ENCODE measurements around the gene FBXW8.

FBXW8 gene

DNA sequence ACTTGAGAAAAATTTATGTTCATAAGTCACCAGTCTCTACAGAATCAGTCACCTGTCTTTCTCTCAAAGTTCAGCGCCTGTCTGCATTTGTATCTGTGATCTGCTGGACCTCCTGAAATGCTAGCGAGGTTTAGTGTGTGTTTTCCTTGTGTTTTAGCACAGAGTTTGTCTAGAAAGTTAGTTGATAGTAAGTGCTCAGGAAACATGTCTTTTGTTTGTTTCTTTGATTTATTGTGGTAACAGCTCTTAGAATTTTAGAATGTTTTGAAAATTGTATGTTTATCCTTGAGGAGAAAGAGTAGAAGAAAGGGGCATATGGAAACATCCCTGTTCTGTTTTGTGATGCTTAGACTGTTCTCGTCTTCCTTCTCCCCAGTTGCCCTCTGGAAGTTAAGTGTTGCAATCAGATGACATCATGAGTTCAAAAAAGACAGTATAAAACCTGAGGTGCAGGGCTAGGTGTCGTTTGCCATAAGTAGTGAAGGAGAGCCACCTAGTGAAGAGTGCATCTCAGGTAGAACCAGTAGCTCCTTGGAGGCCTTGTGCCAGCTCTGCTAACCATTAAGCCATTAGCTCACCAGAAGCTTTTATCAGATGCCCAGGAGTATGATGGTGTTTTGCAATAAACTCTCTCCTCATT is 44.8 kb downstream of the FBXW8 start:
- peak; percentile 16 for DNase-seq (ENCODE audit: low spot score)

- DNase-seq (ENCODE audit: low spot score): no peak
Measured at GRCh38 chr12:116958402-116959197, 47.9 kb downstream of the FBXW8 start.

- DNase-seq (ENCODE audit: low spot score): no peak
Measured at GRCh38 chr12:116959198-116959460, 48.4 kb downstream of the FBXW8 start.

DNA sequence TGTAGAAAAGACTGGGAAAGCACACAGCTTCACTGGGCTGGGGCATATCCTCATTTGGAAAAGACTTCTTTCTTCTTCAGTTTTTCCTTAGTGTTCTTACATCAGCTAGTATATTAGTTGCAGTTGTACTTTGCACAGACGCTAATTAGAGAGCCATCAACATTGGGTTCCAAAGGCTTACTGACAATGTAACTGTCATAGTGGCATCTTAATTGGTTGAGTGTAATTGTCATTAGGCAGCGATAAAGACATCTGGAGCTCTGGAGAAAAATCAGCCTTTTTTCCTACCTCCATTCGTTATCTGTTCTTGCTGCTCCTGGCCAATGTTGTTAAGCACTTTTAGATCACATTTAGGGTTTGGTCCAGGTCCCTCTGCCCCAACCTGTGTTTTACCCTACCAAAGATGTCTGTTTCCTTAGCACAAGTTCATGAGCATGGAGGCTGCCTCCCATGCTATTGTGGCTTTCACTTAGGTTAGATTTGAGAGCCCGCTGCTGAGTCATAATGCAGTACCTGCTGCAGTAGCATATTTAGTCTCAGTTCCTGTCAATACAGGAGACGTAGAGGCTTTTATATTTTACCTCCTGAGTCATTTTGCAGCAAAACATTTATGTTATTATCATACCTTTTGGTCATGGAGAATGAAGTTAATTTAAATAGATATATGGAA is 49.2 kb downstream of the FBXW8 start:
- no peak for DNase-seq (ENCODE audit: low spot score)

- DNase-seq (ENCODE audit: low spot score): no peak
Measured at GRCh38 chr12:116962197-116962596, 51.4 kb downstream of the FBXW8 start.

DNA sequence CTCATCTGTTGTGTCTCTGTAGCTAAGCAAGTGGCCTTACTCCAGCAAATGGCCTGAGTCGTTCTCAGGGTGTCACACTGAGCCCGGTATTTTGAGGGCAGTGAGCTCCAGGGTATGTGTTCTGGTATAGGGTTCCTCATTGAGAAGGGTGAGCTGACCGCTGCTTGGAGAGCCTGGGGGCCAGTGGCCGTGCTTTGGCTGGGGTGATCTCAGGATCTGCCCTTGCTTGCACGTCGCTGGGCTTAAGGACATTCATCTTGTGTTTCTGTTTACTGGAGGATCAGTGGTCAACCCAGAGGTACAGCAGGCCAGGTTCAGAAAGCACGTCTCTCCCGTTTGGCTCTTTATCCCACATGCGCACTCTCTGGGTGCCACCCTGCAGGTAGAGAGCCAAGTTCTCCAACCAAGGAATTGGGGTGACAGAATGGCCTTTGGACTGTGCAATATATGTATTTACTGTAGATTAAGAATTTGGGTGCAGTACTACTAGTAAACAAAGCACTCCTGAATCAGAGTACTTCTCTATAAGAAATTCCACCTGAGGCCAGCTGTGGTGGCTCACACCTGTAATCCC is 52.1 kb downstream of the FBXW8 start:
- DNase-seq (ENCODE audit: low spot score): no peak

DNA sequence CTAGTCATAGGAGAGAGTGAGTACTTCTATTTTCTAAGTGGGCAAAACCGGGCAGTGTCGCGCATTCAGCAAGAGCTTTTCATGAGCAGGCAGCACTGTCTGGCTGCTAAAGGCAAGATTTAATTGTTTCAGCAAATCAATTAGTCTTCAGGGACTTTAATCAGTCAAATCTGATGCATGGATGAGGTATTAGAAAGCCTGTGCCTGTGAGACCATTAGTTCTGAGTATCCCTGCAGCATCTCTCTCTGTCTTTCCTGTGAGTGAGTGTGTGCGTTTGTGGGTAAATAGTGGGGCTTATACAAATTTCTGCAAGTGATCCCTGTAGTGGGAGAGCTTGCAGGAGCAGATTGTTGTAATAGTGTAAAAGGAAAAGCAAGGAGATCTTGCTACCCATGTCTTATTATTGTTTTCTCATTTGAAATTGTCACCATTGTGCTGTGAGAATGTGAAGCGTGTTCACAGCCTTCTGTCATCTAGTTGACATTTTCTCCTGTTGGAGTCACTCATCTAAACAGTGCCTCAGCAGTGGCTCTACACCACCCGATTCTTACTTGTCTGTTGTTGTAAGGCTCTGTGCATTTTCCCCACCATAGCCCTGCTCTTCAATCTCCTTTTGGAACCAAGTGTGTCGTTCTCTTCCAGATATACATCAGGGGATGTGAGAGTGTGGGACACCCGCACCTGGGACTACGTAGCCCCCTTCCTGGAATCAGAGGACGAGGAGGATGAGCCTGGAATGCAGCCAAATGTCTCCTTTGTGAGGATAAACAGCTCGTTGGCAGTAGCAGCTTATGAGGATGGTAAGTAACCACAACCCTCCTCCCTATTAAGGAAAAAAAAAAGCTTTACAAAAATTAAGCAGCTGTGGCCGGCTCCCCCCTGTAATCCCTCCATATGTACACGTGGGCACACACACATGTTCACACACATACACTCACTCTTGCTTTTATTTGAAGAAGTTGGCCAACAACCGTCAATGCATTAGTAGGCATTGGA is 53.6 kb downstream of the FBXW8 start:
- DNase-seq (ENCODE audit: low spot score): no peak

GRCh38 chr12:116968986-116969385 is 58.2 kb downstream of the FBXW8 start:
- DNase-seq (ENCODE audit: low spot score): no peak

- DNase-seq (ENCODE audit: low spot score): no peak
Measured at GRCh38 chr12:116969615-116970585, 59.1 kb downstream of the FBXW8 start.

GRCh38 chr12:116971222-116971621 is 60.5 kb downstream of the FBXW8 start:
- no peak for DNase-seq (ENCODE audit: low spot score)

DNA sequence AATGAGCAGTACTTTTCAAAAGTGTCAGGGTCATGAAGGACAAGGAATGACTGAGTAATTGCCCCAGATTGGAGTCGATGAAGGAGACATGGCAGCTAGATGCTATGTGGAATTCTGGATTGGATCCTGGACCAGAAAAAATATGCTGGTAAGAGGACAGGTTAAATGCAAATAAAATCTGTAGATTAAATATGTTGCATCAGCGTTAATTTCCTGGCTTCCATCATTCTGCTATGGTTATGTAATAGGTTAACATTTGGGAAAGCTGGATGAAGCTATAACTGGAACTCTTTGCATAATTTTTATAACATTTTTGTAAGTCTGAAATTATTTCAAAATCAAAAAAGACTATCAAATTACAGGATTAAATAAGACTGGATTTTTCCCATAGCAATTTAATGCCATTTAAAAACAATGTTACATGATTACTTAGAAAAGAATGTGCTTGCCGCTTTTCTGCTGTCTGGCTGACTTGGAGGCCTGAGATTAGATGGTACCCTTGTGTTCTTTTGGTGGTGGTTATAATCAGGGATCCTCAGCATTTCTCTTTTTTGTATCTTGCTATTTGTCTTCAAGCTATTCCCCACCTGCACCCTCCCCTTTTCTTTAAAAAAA is 65.1 kb downstream of the FBXW8 start:
- no peak for DNase-seq (ENCODE audit: low spot score)

GRCh38 chr12:116977465-116978380 is 67.0 kb downstream of the FBXW8 start:
- no peak for DNase-seq (ENCODE audit: low spot score)

DNA sequence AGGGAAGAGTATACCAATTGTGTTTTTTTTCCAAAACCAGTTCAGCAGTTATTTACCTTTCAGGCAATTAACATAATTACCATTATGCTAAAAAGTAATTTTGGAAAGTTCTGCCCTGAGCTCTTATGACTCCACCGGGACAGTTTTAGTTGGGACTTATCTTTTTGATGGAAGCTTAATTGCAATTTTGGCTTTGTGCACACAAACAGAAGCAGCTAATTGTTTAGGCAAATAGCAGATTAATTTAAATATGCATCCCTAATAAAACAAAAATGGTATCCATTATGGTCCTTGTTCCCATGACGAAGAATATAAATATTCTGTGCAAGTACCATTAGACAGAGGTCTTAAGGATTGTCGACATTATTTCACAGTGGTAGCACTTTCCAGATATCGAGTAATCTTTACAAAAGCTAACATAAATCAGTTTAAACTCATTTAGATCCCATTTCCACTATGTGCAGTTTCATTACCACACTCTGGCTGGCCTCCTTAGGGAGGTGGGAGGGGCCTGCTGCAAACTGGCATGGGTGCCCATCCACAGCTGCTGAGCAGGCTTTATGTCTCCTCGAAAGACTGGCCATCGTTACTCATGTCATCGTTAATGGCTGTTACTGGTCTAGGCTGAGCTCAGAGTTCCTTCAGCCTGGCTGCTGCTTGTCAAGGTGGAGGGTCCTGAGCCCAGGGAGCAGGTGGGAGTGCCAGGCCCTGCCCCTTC is 68.2 kb downstream of the FBXW8 start:
- no peak for DNase-seq (ENCODE audit: low spot score)

DNA sequence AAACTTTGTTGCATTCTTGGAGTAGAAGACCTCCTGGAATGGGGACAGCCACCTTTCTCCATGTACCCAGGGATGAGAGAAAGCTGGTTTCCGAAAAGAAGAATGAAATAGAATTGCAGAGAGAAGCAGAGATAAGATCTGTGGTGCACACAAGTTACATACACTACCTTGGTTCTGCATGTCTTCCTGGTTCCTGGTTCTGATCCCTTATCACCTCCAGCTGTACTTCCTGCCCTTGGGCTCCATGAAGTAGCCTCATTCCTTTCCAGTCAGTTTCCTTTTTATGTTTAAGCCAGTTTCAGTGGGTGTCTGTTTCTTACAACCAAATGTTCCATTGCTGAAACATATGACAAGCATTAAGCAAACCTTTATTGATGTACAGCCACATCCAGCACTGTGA is 69.3 kb downstream of the FBXW8 start:
- DNase-seq (ENCODE audit: low spot score): no peak

- no peak for DNase-seq (ENCODE audit: low spot score)
Measured at GRCh38 chr12:116982791-116983411, 72.2 kb downstream of the FBXW8 start.

- no peak for DNase-seq (ENCODE audit: low spot score)
Measured at GRCh38 chr12:116984098-116984497, 73.3 kb downstream of the FBXW8 start.

- DNase-seq (ENCODE audit: low spot score): no peak
Measured at GRCh38 chr12:116990329-116990728, 79.6 kb downstream of the FBXW8 start.

All from LoVo (cell line).